Ectodermal cell (in vitro differentiated cells): Measurements from ENCODE around the gene EEF1AKMT3. TPM values are rescaled to one million over a fixed set of nuclear protein-coding genes. Genes with fewer than 3 reads are reported as not detected.

ENCODE experiments used
- H3K27ac ChIP-seq: 2 replicates; pipeline ENCODE4 v1.7.0; 2013; ENCODE audit warnings: mild to moderate bottlenecking, low read depth, low read length; ENCODE audit not compliant: insufficient read depth, poor library complexity, severe bottlenecking
- H3K27me3 ChIP-seq: 2 replicates; pipeline ENCODE4 v1.7.0; 2013; ENCODE audit warnings: mild to moderate bottlenecking, low read length; ENCODE audit not compliant: insufficient read depth, control insufficient read depth, poor library complexity, severe bottlenecking
- H3K36me3 ChIP-seq: one replicate; pipeline ENCODE4 v1.7.0; 2013; ENCODE audit warnings: low read length; ENCODE audit not compliant: control insufficient read depth, insufficient read depth
- H3K4me1 ChIP-seq: one replicate; pipeline ENCODE4 v1.7.0; 2013; ENCODE audit warnings: low read length; ENCODE audit not compliant: control insufficient read depth, insufficient read depth
- H3K4me3 ChIP-seq: 2 replicates; pipeline ENCODE4 v1.7.0; 2013; ENCODE audit warnings: low read depth, low read length, control low read depth; ENCODE audit not compliant: insufficient read depth
- H3K9me3 ChIP-seq: 2 replicates; pipeline ENCODE4 v1.7.0; 2013; ENCODE audit warnings: mild to moderate bottlenecking, low read length, moderate library complexity; ENCODE audit not compliant: control insufficient read depth
- WGBS, 2 experiments: methylation state at CpG; one replicate each; pipeline ENCODE4 v1.1.7; 2013; ENCODE audit warnings: missing lambda C conversion rate in 2 of 2; 5-methylcytosine and 5-hydroxymethylcytosine counted together
- polyA plus RNA-seq, 4 experiments: library from polyadenylated mRNA; stranded (reverse); fragments of 50-300 nt; gene quantifications; one replicate each; pipeline ENCODE4 v1.2.3, GENCODE V29; 2013

The EEF1AKMT3 gene
- 6.6 TPM for polyA plus RNA-seq (2013, experiment 1 of 4)
- polyA plus RNA-seq (2013, experiment 2 of 4), result 5.0 TPM
- 4.8 TPM for polyA plus RNA-seq (2013, experiment 3 of 4)
- polyA plus RNA-seq (2013, experiment 4 of 4), result 5.5 TPM

GRCh38 chr12:57772429-57773322 is at the start of gene EEF1AKMT3:
EEF1AKMT3 (plus strand) TSS chr12:57772614; CDS start chr12:57772725, 111 bp downstream.
- peaks cover 12% of the 10 kb centered on the region for H3K27me3 ChIP-seq
- no peaks in the 10 kb centered on the region for H3K36me3 ChIP-seq
- no peaks in the 10 kb centered on the region for H3K9me3 ChIP-seq
- H3K27ac ChIP-seq, result peak within 1 kb of the TSS; percentile 92
- H3K4me3 ChIP-seq, result peak within 1 kb of the TSS; percentile 59
- WGBS, 2 experiments, result 7% methylated on average over 67 of the region's 67 CpGs
- H3K4me1 ChIP-seq, result peaks cover 2% of the 10 kb centered on the region

- H3K27me3 ChIP-seq, result peaks cover 48% of the 10 kb centered on the region
- 67 to 69% methylated on average over 11 of the region's 11 CpGs for WGBS, 2 experiments
Observed at GRCh38 chr12:57722716-57723629, 49.4 kb upstream of the EEF1AKMT3 start.

GRCh38 chr12:57723630-57723962 is 48.8 kb upstream of the EEF1AKMT3 start:
- Histone ChIP-seq H3K27me3 (peaks cover 54% of the 10 kb centered on the region), H3K4me1 (no peaks in the 10 kb centered on the region), H3K36me3 (peaks cover 5% of the 10 kb centered on the region), H3K4me3 (no peak overlapping the region), H3K9me3 (no peaks in the 10 kb centered on the region), H3K27ac (no peak overlapping the region)
- WGBS, 2 experiments, result 84 to 100% methylated on average over 1 of the region's 2 CpGs

More at GRCh38 chr12:57722716-57723629, 49.4 kb upstream of the EEF1AKMT3 start:
- H3K27ac ChIP-seq, result no peak overlapping the region
- peaks cover 12% of the 10 kb centered on the region for H3K36me3 ChIP-seq
- H3K9me3 ChIP-seq, result no peaks in the 10 kb centered on the region
- H3K4me1 ChIP-seq, result no peaks in the 10 kb centered on the region
- H3K4me3 ChIP-seq, result no peak overlapping the region

GRCh38 chr12:57724003-57724935 is 48.1 kb upstream of the EEF1AKMT3 start:
- Histone ChIP-seq H3K4me3 (no peak overlapping the region), H3K36me3 (peaks cover 4% of the 10 kb centered on the region), H3K27ac (no peak overlapping the region), H3K9me3 (no peaks in the 10 kb centered on the region), H3K4me1 (no peaks in the 10 kb centered on the region), H3K27me3 (peaks cover 61% of the 10 kb centered on the region)
- WGBS, 2 experiments, result 83 to 87% methylated on average over 12 of the region's 12 CpGs

- peaks cover 70% of the 10 kb centered on the region for H3K27me3 ChIP-seq
- no peaks in the 10 kb centered on the region for H3K9me3 ChIP-seq
- H3K27ac ChIP-seq, result no peak overlapping the region
- 72 to 73% methylated on average over 7 to 10 of the region's 11 CpGs for WGBS, 2 experiments
- no peaks in the 10 kb centered on the region for H3K4me1 ChIP-seq
- H3K4me3 ChIP-seq, result no peak overlapping the region
- H3K36me3 ChIP-seq, result no peaks in the 10 kb centered on the region
Observed at GRCh38 chr12:57724936-57725740, 47.3 kb upstream of the EEF1AKMT3 start.

- Histone ChIP-seq H3K36me3 (no peaks in the 10 kb centered on the region), H3K4me3 (peak overlapping the region; percentile 56), H3K27ac (no peak overlapping the region), H3K27me3 (peaks cover 76% of the 10 kb centered on the region), H3K4me1 (no peaks in the 10 kb centered on the region), H3K9me3 (no peaks in the 10 kb centered on the region)
- 5% methylated on average over 9 to 10 of the region's 10 CpGs for WGBS, 2 experiments
Observed at GRCh38 chr12:57725851-57726150, 46.6 kb upstream of the EEF1AKMT3 start.

- Histone ChIP-seq H3K4me3 (peak overlapping the region; percentile 56), H3K9me3 (no peaks in the 10 kb centered on the region), H3K27me3 (peaks cover 81% of the 10 kb centered on the region), H3K4me1 (no peaks in the 10 kb centered on the region), H3K36me3 (no peaks in the 10 kb centered on the region), H3K27ac (no peak overlapping the region)
- 2 to 3% methylated on average over 79 of the region's 79 CpGs for WGBS, 2 experiments
Observed at GRCh38 chr12:57726151-57726883, 46.1 kb upstream of the EEF1AKMT3 start.

GRCh38 chr12:57726884-57727757 is 45.3 kb upstream of the EEF1AKMT3 start:
- H3K4me3 ChIP-seq, result peak overlapping the region; percentile 56
- no peaks in the 10 kb centered on the region for H3K36me3 ChIP-seq
- H3K9me3 ChIP-seq, result no peaks in the 10 kb centered on the region
- no peaks in the 10 kb centered on the region for H3K4me1 ChIP-seq
- 13% methylated on average over 76 of the region's 76 CpGs for WGBS, 2 experiments
- peaks cover 89% of the 10 kb centered on the region for H3K27me3 ChIP-seq
- H3K27ac ChIP-seq, result no peak overlapping the region
